DND-41 (cell line): ENCODE results near the gene MKLN1.

ENCODE experiments used
- ATAC-seq: fragments of 200-7000 bp; cut with Tn5 transposase; 3 replicates; pipeline ENCODE4 v1.9.1; 2021; ENCODE audit warnings: low read depth; ENCODE audit not compliant: insufficient read depth
- DNase-seq: peaks from one replicate; pipeline ENCODE4 v3.0.0-alpha.2; 2020
- H2AFZ ChIP-seq: 2 replicates; pipeline ENCODE4 v1.6.0; 2012; ENCODE audit warnings: low read depth, low read length
- H3K27ac ChIP-seq: 2 replicates; pipeline ENCODE4 v1.5.1; 2012; ENCODE audit warnings: low read length, inconsistent platforms
- H3K27me3 ChIP-seq: fragments of 200-600 bp; sonication (generic); 2 replicates; pipeline ENCODE4 v1.6.0; 2012; ENCODE audit warnings: low read length, mild to moderate bottlenecking, inconsistent platforms; ENCODE audit not compliant: insufficient read depth, poor library complexity
- H3K36me3 ChIP-seq: 2 replicates; pipeline ENCODE4 v1.5.1; 2012; ENCODE audit warnings: low read length, inconsistent platforms; ENCODE audit not compliant: insufficient read depth
- H3K4me1 ChIP-seq: 2 replicates; pipeline ENCODE4 v1.5.1; 2012; ENCODE audit warnings: mild to moderate bottlenecking, low read length; ENCODE audit not compliant: insufficient read depth
- H3K4me2 ChIP-seq: 2 replicates; pipeline ENCODE4 v1.6.0; 2012; ENCODE audit warnings: mild to moderate bottlenecking, moderate library complexity, low read length, inconsistent platforms; ENCODE audit not compliant: insufficient read depth
- H3K4me3 ChIP-seq, 2 experiments: fragments of 200-600 bp in 1 of 2; shearing (Covaris generic) in 1 of 2; 2 replicates each; pipeline ENCODE4 v1.5.1; 2012 to 2016; ENCODE audit warnings: inconsistent platforms in 2 of 2, low read length in 2 of 2, mild to moderate bottlenecking in 2 of 2, low read depth in 1 of 2, moderate library complexity in 1 of 2
- H3K79me2 ChIP-seq: 2 replicates; pipeline ENCODE4 v1.6.0; 2012; ENCODE audit warnings: low read length, inconsistent platforms; ENCODE audit not compliant: insufficient read depth
- H3K9ac ChIP-seq: 2 replicates; pipeline ENCODE4 v1.6.0; 2012; ENCODE audit warnings: low read depth, mild to moderate bottlenecking, inconsistent platforms, low read length, moderate library complexity
- H3K9me3 ChIP-seq: 2 replicates; pipeline ENCODE4 v1.5.1; 2012; ENCODE audit warnings: low read length, moderate library complexity, mild to moderate bottlenecking, inconsistent platforms; ENCODE audit not compliant: insufficient read depth, severe bottlenecking
- H4K20me1 ChIP-seq: 2 replicates; pipeline ENCODE4 v1.6.0; 2012; ENCODE audit warnings: low read length; ENCODE audit not compliant: insufficient read depth
- CTCF ChIP-seq: IDR thresholded peaks from 2 replicates; pipeline ENCODE4 v1.5.1; 2012; ENCODE audit warnings: borderline replicate concordance, low read length, moderate library complexity, mild to moderate bottlenecking; ENCODE audit not compliant: poor library complexity, severe bottlenecking; ENCODE audit errors: extremely low read depth
- EZH2 ChIP-seq: IDR thresholded peaks from 3 replicates; pipeline ENCODE4 v1.6.1; 2012; ENCODE audit warnings: borderline replicate concordance, low read depth, mild to moderate bottlenecking, moderate library complexity, low read length, inconsistent platforms; ENCODE audit not compliant: severe bottlenecking

The MKLN1 gene

DNA sequence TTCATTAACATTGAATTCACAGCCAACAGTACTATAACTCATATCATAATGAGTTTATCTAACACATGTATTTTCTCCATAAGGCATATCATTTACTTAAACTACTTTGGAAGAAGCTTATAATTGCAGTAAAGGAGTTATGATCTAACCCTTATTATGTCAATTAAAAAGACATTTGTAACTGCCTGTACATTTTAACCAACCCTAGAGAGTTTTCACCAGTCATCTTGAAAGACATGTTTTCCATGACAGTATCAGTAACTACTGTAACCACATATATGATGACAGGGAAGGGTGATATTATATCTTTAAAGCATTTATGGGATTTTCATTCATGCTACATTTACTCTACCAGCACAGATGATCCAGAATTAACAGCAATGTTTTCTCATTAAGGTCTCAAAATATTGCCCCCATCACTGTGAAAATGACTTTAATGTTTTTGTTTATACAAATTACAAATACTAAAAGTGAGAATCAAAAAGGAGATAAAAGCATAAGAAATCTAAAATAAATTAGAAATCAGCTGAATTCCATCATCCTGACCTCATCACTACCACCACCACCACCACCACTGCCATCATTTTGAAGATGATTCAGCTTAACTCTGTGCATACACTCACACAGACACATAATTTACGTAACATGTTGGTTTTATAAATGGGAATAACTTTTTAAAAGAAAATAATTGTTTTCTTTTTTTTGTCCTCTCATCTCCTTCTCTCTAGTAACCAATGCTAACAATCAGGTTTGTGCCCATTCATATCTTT lies 53.6 kb downstream of the MKLN1 start:
- no peak overlapping the region for H3K4me3 ChIP-seq
- peaks cover 11% of the 10 kb centered on the region; the same call in 1 of the 2 replicates for H4K20me1 ChIP-seq
- no peaks in the 10 kb centered on the region for H3K27me3 ChIP-seq
- no peak overlapping the region for H3K9ac ChIP-seq
- H3K36me3 ChIP-seq: 0 out of 2 replicates have a peak, but pooled peaks cover 6% of the 10 kb centered on the region
- no peak overlapping the region for H3K27ac ChIP-seq
- DNase-seq (no peak), ATAC-seq (no peak)
- no peaks in the 10 kb centered on the region for H3K4me1 ChIP-seq
- H3K4me2 ChIP-seq: no peak overlapping the region
- H3K9me3 ChIP-seq: no peaks in the 10 kb centered on the region
- peaks cover 78% of the 10 kb centered on the region for H3K79me2 ChIP-seq
- TF ChIP-seq CTCF: no peak
- no peak for TF ChIP-seq EZH2
- H2AFZ ChIP-seq: no peak overlapping the region

- H3K27ac ChIP-seq: no peak overlapping the region
- no peak for TF ChIP-seq CTCF
- no peak for TF ChIP-seq EZH2
- ATAC-seq (no peak; the same call in 2 of the 3 replicates), DNase-seq (no peak)
- no peak overlapping the region for H3K4me3 ChIP-seq
- no peak overlapping the region for H2AFZ ChIP-seq
- no peaks in the 10 kb centered on the region for H3K9me3 ChIP-seq
- no peaks in the 10 kb centered on the region for H3K4me1 ChIP-seq
- H3K36me3 ChIP-seq: peaks cover 5% of the 10 kb centered on the region; the same call in 1 of the 2 replicates
- no peak overlapping the region for H3K9ac ChIP-seq
- no peaks in the 10 kb centered on the region for H3K27me3 ChIP-seq
- H3K4me2 ChIP-seq: no peak overlapping the region
- peaks cover 6% of the 10 kb centered on the region; the same call in 1 of the 2 replicates for H4K20me1 ChIP-seq
- H3K79me2 ChIP-seq: peaks cover 76% of the 10 kb centered on the region
Measured at GRCh38 chr7:131383417-131384285, 56.0 kb downstream of the MKLN1 start.

DNA sequence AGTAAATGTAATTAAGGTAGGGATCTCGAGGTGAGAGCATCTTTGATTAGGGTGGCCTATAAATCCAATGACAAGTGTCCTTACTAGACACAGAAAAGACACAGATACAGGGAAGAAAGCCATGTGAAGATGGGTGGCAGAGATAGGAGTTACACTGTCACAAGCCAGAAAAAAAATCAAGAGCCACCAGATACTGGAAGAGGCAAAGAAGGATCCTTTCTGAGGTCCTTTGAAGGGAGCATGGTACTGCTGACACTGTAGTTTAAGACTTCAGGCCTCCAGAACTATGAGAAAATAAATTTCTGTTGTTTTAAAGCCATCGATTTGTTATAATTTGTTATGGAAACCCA lies 56.6 kb downstream of the MKLN1 start:
- no peak overlapping the region for H3K4me3 ChIP-seq
- TF ChIP-seq EZH2 (no peak), CTCF (no peak)
- no peak for ATAC-seq
- H2AFZ ChIP-seq: no peak overlapping the region
- H3K4me1 ChIP-seq: no peaks in the 10 kb centered on the region
- no peaks in the 10 kb centered on the region for H3K27me3 ChIP-seq
- H3K36me3 ChIP-seq: peaks cover 9% of the 10 kb centered on the region; the same call in 1 of the 2 replicates
- H3K79me2 ChIP-seq: peaks cover 71% of the 10 kb centered on the region
- no peak overlapping the region for H3K4me2 ChIP-seq
- H3K27ac ChIP-seq: no peak overlapping the region
- no peaks in the 10 kb centered on the region for H3K9me3 ChIP-seq
- no peak overlapping the region for H3K9ac ChIP-seq
- H4K20me1 ChIP-seq: peaks cover 3% of the 10 kb centered on the region; the same call in 1 of the 2 replicates
- DNase-seq: no peak
